Glomerular endothelial cell (primary cell): ENCODE measurements around the gene MAGEE2. TPM values are rescaled to one million over a fixed set of nuclear protein-coding genes. Genes with fewer than 3 reads are reported as not detected.
"Not testable (repeated sequence)": the region's sequence is repeated elsewhere in the genome, so short reads cannot be mapped to it uniquely, and the experiment has no call there.

Experiments used
- DNase-seq: peaks from one replicate; pipeline ENCODE4 v3.0.0-alpha.2; 2011; ENCODE audit warnings: low read depth, low spot score; ENCODE audit errors: extremely low read depth
- total RNA-seq: library from RNA; depleted of rRNA; stranded (reverse); fragments of >200 nt; gene quantifications from 2 replicates; pipeline ENCODE4 v1.2.3, GENCODE V29; 2015

The MAGEE2 gene, protein sequence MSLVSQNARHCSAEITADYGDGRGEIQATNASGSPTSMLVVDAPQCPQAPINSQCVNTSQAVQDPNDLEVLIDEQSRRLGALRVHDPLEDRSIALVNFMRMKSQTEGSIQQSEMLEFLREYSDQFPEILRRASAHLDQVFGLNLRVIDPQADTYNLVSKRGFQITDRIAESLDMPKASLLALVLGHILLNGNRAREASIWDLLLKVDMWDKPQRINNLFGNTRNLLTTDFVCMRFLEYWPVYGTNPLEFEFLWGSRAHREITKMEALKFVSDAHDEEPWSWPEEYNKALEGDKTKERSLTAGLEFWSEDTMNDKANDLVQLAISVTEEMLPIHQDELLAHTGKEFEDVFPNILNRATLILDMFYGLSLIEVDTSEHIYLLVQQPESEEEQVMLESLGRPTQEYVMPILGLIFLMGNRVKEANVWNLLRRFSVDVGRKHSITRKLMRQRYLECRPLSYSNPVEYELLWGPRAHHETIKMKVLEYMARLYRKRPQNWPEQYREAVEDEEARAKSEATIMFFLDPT
- not detected in 2 replicates for total RNA-seq

GRCh38 chrX:75784680-75785491, at the start of gene MAGEE2:
Gene MAGEE2, minus strand, starts transcription at chrX:75785254. Its CDS starts 203 bp downstream, at chrX:75785051.
- no peak for DNase-seq

DNA sequence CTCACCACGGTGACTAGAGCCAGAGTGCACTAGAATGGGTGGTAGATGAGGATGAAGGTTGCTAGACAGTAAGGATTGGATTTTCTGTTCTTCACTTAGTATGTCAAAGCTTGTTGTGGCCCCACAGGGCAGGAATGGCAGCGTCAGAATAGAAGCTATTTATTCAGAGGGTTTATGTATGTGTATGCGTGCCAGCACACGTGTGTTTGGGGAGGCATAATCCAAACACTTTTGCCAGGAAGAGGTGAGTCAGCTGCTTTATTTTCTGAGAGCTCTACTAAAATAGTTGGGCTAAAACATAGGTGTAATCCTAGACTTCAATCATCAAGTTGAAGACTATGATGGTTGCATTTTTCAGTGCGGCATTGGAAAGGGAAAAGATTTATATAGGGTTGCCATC, 1.2 kb upstream of the MAGEE2 start:
- DNase-seq, result no peak

DNA sequence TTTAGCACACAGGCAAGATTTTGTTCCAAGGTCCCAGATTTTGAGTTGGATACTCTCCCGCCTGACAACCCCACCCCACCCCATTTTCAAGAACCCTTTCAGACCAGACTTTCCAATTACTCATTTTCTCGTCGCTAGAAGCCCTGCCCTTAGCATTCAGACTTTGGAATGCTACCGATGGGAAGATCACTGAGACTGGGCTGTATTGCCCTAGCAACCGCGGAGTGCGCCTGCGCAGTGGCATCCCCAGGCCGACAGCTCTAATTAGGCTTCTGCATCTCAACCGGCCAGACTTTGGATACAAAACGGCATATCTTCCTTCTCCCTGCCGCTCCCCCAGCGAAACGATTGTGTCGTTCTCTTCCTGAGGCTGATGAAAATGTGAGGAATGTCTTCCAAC, 3.4 kb downstream of the MAGEE2 start:
- no peak for DNase-seq

DNA sequence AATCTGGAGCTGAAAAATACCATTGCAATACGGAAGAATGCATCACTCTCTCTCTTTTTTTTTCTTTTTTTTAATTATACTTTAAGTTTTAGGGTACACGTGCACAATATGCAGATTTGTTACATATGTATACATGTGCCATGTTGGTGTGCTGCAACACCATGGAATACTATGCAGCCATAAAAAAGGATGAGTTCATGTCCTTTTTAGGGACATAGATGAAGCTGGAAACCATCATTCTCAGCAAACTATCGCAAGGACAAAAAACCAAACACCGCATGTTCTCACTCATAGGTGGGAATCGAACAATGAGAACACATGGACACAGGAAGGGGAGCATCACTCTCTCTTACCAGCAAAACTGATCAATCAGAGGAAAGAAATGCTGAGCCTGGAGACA, 17.0 kb downstream of the MAGEE2 start:
- DNase-seq, result not testable (repeated sequence)

GRCh38 chrX:75748431-75748830, 36.6 kb downstream of the MAGEE2 start:
- no peak for DNase-seq

DNA sequence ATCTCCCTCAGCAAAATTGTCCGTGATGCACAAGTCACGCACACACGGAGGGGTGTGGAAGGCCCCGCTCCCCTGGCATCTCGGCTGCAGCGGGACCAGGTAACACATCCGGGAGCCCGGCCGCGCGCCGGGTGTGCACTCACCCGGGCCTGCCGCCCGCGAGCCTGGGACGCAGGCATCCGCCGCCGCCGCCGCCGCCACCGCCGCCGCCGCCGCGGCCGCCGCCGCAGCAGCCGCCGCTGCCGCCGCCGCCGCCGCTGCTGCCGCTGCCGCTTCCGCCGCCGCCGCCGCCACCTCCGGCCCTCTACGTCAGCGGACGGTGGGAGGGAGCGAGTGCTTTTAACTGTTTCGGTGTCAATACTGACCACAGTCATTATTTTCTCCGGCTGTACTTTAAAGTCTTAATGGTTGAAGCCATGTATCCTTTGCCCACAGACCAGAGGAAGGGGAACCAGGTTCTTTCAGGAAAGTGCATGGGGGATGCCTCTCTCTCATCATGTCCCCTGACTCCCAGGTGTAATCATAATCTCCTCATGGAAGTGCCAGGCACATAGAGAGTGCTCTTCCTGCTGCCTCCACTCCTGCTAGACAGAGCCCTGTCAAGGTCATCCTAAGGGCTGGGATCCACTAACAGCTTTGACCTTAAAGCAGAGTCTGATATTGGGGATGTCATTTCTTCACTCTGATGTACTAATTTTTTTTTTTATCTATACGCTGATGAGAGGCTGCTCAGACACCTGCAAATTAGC, 38.0 kb downstream of the MAGEE2 start:
- DNase-seq, result no peak
